Omental fat pad (tissue), 4 donors: Measurements from ENCODE around the gene MAPK10. TPM values are rescaled to one million over a fixed set of nuclear protein-coding genes. Genes with fewer than 3 reads are reported as not detected.

Experiments used
- ATAC-seq: fragments of 150-250 bp; one replicate; pipeline ENCODE4 v1.9.1; 2016; ENCODE audit warnings: mild to moderate bottlenecking, moderate library complexity; ENCODE audit not compliant: low FRiP score
- DNase-seq: peaks from one replicate; pipeline ENCODE4 v3.0.0-alpha.2; 2019; ENCODE audit warnings: low spot score
- CTCF ChIP-seq, 3 donors: fragments of 450-650 bp; IDR thresholded peaks; one replicate each; pipeline ENCODE4 v1.5.1; 2016 to 2017; ENCODE audit warnings: antibody characterized with exemption in 3 of 3, mild to moderate bottlenecking in 3 of 3, moderate library complexity in 2 of 3
- total RNA-seq, 4 donors: library from RNA; depleted of rRNA; stranded (reverse); fragments of >200 nt; gene quantifications; one replicate each; pipeline ENCODE4 v1.1.0, GENCODE V29; 2016

MAPK10 gene
- total RNA-seq, 4 donors from 2014 or later, result 38.5 to 51.3 (median 41.4) TPM

DNA sequence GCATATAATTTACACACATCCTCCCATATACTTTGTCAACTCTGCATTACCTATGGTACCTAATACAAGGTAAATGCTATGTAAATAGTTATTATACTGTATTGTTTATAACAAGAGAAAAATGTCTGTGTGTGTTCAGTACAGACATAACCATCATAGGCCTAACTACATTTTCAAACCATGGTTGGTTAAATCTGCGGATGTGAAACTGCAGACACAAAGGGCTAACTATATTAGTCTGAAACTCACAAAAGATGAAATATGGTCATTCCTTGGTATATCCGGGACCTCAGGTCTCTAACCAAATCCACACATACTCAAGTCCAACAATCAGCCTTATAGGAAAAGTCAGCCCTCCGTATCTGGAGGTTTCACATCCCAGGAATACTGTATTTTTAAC, 13.5 kb downstream of the MAPK10 start:
- ATAC-seq (no peak), DNase-seq (no peak)
- TF ChIP-seq CTCF (IDR thresholded peaks at IDR 0.05), result no peak

- ATAC-seq (no peak), DNase-seq (no peak)
- TF ChIP-seq CTCF (IDR thresholded peaks at IDR 0.05), result no peak
Observed at GRCh38 chr4:86344127-86344526, 15.7 kb downstream of the MAPK10 start.

- ATAC-seq (peak; percentile 93), DNase-seq (no peak)
- no peak for TF ChIP-seq CTCF (IDR thresholded peaks at IDR 0.05)
Observed at GRCh38 chr4:86338989-86339388, 20.9 kb downstream of the MAPK10 start.

- DNase-seq (no peak), ATAC-seq (peak; percentile 7)
Observed at GRCh38 chr4:86338521-86338920, 21.3 kb downstream of the MAPK10 start.

DNA sequence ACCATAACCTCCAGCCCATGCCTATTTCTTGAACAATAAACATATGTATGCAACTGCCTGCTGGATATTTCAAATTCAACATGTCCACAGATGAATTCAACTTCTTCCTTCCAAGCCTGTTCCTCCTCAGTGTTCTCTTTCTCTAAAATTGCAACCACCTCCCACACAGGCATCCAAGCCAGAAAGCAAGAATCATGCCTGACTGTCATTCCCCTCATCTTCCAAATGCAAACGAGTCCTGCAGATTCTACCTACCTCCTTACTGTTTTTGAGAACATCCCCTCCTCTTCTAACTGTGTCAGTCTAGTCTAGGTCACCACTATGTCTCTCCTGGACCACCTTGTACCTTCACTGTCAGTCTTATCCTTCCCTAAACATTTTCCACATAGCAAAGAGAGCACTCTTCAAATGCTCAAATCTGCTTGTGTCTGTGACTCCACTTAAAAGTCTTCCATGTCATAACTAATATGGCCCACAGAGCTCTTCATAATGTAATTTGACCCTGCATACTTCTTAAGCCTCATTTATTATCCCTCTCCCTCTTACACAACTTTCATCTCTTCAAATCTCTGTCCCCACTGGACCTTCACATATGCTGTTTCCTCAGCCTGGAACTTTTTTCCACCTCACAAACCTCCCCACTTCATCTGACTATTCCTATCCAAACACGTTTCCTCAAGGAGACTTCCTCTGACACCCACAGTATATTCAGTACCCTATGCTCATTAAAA, 25.7 kb downstream of the MAPK10 start:
- TF ChIP-seq CTCF (IDR thresholded peaks at IDR 0.05), result no peak
- ATAC-seq (no peak), DNase-seq (no peak)

More at GRCh38 chr4:86338521-86338920, 21.3 kb downstream of the MAPK10 start:
- TF ChIP-seq CTCF (IDR thresholded peaks at IDR 0.05), result no peak

DNA sequence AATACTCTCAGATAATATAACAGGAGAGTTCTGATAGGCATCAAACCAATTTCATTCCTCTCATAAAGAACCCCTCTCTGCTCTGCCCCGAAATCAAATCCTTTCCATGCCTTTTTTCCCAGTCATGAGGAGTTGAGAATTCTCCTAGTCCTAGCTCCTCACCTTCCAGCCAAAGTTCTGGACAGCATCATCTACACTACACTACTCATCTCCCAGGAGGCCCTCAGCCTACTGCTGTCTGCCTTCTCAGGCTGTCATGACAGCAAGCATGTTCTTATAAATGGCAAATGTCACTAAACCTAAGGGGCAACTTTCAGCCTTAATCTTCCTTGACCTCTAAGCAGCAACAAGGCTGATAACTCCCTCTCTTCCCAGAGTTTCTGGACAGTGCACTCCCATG, 26.6 kb downstream of the MAPK10 start:
- ATAC-seq (no peak), DNase-seq (no peak)
- no peak for TF ChIP-seq CTCF (IDR thresholded peaks at IDR 0.05)
